Fibroblast of the aortic adventitia (primary cell): ENCODE data around the gene DRC3. TPM values are rescaled to one million over a fixed set of nuclear protein-coding genes. Genes with fewer than 3 reads are reported as not detected.

Experiments used
- DNase-seq: peaks from one replicate; pipeline ENCODE4 v3.0.0-alpha.2; 2010; ENCODE audit warnings: low read depth
- H3K4me3 ChIP-seq: 2 replicates; pipeline ENCODE4 v1.5.1; 2011; ENCODE audit warnings: low read depth, mild to moderate bottlenecking, control low read depth, low read length, moderate library complexity
- CTCF ChIP-seq: IDR thresholded peaks from 2 replicates; pipeline ENCODE4 v1.5.1; 2011; ENCODE audit warnings: mild to moderate bottlenecking, low read length, control low read depth, inconsistent platforms; ENCODE audit not compliant: insufficient read depth
- total RNA-seq: library from RNA; depleted of rRNA; stranded (reverse); fragments of >200 nt; gene quantifications from 2 replicates; pipeline ENCODE4 v1.2.3, GENCODE V29; 2012; ENCODE audit warnings: low replicate concordance

Gene DRC3
- total RNA-seq, 1 donor, result 1.8 TPM

- no peak overlapping the region for H3K4me3 ChIP-seq
- TF ChIP-seq CTCF, result no peak
- peak; percentile 58 for DNase-seq
Observed at GRCh38 chr17:18025945-18026776, 53.5 kb downstream of the DRC3 start.

GRCh38 chr17:18027280-18027679 is 54.6 kb downstream of the DRC3 start:
- TF ChIP-seq CTCF, result no peak
- no peak overlapping the region for H3K4me3 ChIP-seq
- DNase-seq, result no peak

GRCh38 chr17:18028114-18028951 is 55.7 kb downstream of the DRC3 start:
- no peak overlapping the region for H3K4me3 ChIP-seq
- no peak for DNase-seq
- TF ChIP-seq CTCF, result no peak

- DNase-seq, result no peak
- TF ChIP-seq CTCF, result no peak
- no peak overlapping the region for H3K4me3 ChIP-seq
Observed at GRCh38 chr17:18028952-18029540, 56.4 kb downstream of the DRC3 start.

- no peak for TF ChIP-seq CTCF
- no peak for DNase-seq
- no peak overlapping the region for H3K4me3 ChIP-seq
Observed at GRCh38 chr17:18031955-18032354, 59.3 kb downstream of the DRC3 start.

- DNase-seq, result peak; percentile 92
- H3K4me3 ChIP-seq, result no peak overlapping the region
- peak; percentile 56 for TF ChIP-seq CTCF
Observed at GRCh38 chr17:18033442-18034099, 60.9 kb downstream of the DRC3 start.
